HepG2 (cell line): ENCODE measurements around the gene SFXN1. TPM values are rescaled to one million over a fixed set of nuclear protein-coding genes. Genes with fewer than 3 reads are reported as not detected.

Source experiments
- ATAC-seq: fragments of 200-7000 bp; cut with Tn5 transposase; 3 replicates; pipeline ENCODE4 v1.9.1; 2020; ENCODE audit warnings: mild to moderate bottlenecking, moderate library complexity
- BruUV-seq: library from RNA; stranded (reverse); fragments of 400-500 nt; replicated peaks from 2 replicates; lab custom pipeline; 2021; lab: Mats Ljungman, UMichigan
- CTCF ChIA-PET: fragments of 300-600 bp; formaldehyde crosslinking; extraction: SDS; loops from one replicate; lab custom pipeline; 2021; ENCODE audit warnings: low total read pairs, inconsistent platforms, low intra/inter-chr PET ratio; lab: Yijun Ruan, JAX
- POLR2A ChIA-PET: fragments of 350-600 bp; sonication (Branson Sonifier 250); formaldehyde crosslinking; loops from one replicate; lab custom pipeline; 2020; ENCODE audit warnings: antibody characterized with exemption, inconsistent platforms; lab: Yijun Ruan, JAX
- DNase-seq: peaks from one replicate; pipeline ENCODE4 v3.0.0-alpha.2; 2015; ENCODE audit warnings: low spot score
- FAIRE-seq: peaks from 3 replicates; lab custom pipeline; 2011; peaks lifted over from hg19 to GRCh38; lab: Jason Lieb, UNC
- H2AFZ ChIP-seq: one replicate; pipeline ENCODE4 v1.6.1; 2011; ENCODE audit warnings: low read length, inconsistent platforms
- H3K27ac ChIP-seq: fragments of 300-600 bp; 3 replicates; pipeline ENCODE4 v1.8.0; 2011; ENCODE audit warnings: mixed run types, mild to moderate bottlenecking, mixed read lengths, low read length, inconsistent platforms; ENCODE audit not compliant: insufficient read depth; ENCODE audit errors: extremely low read length
- H3K27me3 ChIP-seq, 2 experiments: fragments of 200-600 bp in 1 of 2; 2 replicates in 1 of 2; 3 replicates in 1 of 2; pipeline versions ENCODE4 v1.6.0 to v1.8.0; 2011; ENCODE audit warnings: low read length in 2 of 2, mild to moderate bottlenecking in 2 of 2, moderate library complexity in 2 of 2, inconsistent platforms in 1 of 2; ENCODE audit not compliant: insufficient read depth in 2 of 2, control insufficient read depth in 1 of 2
- H3K36me3 ChIP-seq, 2 experiments: fragments of 200-600 bp in 1 of 2; replicated peaks in 1 of 2; 2 replicates in 1 of 2; 3 replicates in 1 of 2; pipeline versions ENCODE4 v1.5.1 to v1.8.0; 2011; ENCODE audit warnings: low read length in 2 of 2, inconsistent platforms in 1 of 2; ENCODE audit not compliant: insufficient read depth in 2 of 2, control insufficient read depth in 1 of 2
- H3K4me1 ChIP-seq: 2 replicates; pipeline ENCODE4 v1.5.1; 2012; ENCODE audit warnings: low read length, inconsistent platforms; ENCODE audit not compliant: insufficient read depth
- H3K4me2 ChIP-seq: 2 replicates; pipeline ENCODE4 v1.6.0; 2011; ENCODE audit warnings: low read depth, low read length, inconsistent platforms
- H3K4me3 ChIP-seq, 3 experiments: fragments of 200-600 bp in 1 of 3; sonication (generic), shearing (Covaris generic) in 1 of 3; replicated peaks in 1 of 3; 2 replicates each; pipeline ENCODE4 v1.5.1; 2011 to 2016; ENCODE audit warnings: low read length in 3 of 3, inconsistent platforms in 2 of 3, low read depth in 2 of 3, mild to moderate bottlenecking in 2 of 3, control low read depth in 1 of 3, mixed read lengths in 1 of 3; ENCODE audit not compliant: insufficient read depth in 1 of 3
- H3K79me2 ChIP-seq: one replicate; pipeline ENCODE4 v1.6.1; 2011; ENCODE audit warnings: low read length, inconsistent platforms; ENCODE audit not compliant: insufficient read depth
- H3K9ac ChIP-seq: 2 replicates; pipeline ENCODE4 v1.6.0; 2011; ENCODE audit warnings: mild to moderate bottlenecking, low read depth, low read length, inconsistent platforms; ENCODE audit not compliant: insufficient read depth
- H3K9me3 ChIP-seq: 2 replicates; pipeline ENCODE4 v1.5.1; 2012; ENCODE audit warnings: mild to moderate bottlenecking, low read length
- H4K20me1 ChIP-seq: 2 replicates; pipeline ENCODE4 v1.6.0; 2011; ENCODE audit warnings: inconsistent platforms, mild to moderate bottlenecking, low read length, moderate library complexity; ENCODE audit not compliant: insufficient read depth
- ARID3A ChIP-seq: IDR thresholded peaks from 2 replicates; pipeline ENCODE4 v1.6.1; 2012; ENCODE audit warnings: low read depth, low read length, improper control_type of control experiment
- BRCA1 ChIP-seq: sonication (generic); formaldehyde crosslinking; IDR thresholded peaks from 2 replicates; pipeline ENCODE4 v1.4.0; 2020; ENCODE audit warnings: missing genetic modification reagents
- KLF9 ChIP-seq: IDR thresholded peaks from 2 replicates; pipeline ENCODE4 v1.6.1; 2016; ENCODE audit warnings: low read depth
- MZF1 ChIP-seq: sonication (generic); formaldehyde crosslinking; IDR thresholded peaks from 2 replicates; pipeline ENCODE4 v1.8.1; 2023; ENCODE audit warnings: mild to moderate bottlenecking, missing genetic modification reagents, borderline replicate concordance
- NKX3-1 ChIP-seq: sonication (generic); formaldehyde crosslinking; IDR thresholded peaks from 2 replicates; pipeline ENCODE4 v1.5.0; 2020; ENCODE audit warnings: missing genetic modification reagents
- NR2F2 ChIP-seq: IDR thresholded peaks from 2 replicates; pipeline ENCODE4 v1.6.1; 2012; ENCODE audit warnings: low read depth, inconsistent platforms, borderline replicate concordance
- ZEB1 ChIP-seq: IDR thresholded peaks from 2 replicates; pipeline ENCODE4 v1.6.1; 2012; ENCODE audit warnings: mild to moderate bottlenecking, low read depth, inconsistent platforms; ENCODE audit not compliant: insufficient replicate concordance
- ZFP36L2 ChIP-seq: sonication (generic); formaldehyde crosslinking; IDR thresholded peaks from 2 replicates; pipeline ENCODE4 v1.4.0; 2020; ENCODE audit warnings: missing genetic modification reagents
- ZNF33A ChIP-seq: sonication (generic); formaldehyde crosslinking; IDR thresholded peaks from 2 replicates; pipeline ENCODE4 v1.5.1; 2020; ENCODE audit warnings: missing genetic modification reagents, mild to moderate bottlenecking, moderate library complexity, borderline replicate concordance
- ZNF33B ChIP-seq: sonication (generic); formaldehyde crosslinking; IDR thresholded peaks from 2 replicates; pipeline ENCODE4 v1.5.1; 2020; ENCODE audit warnings: mild to moderate bottlenecking, missing genetic modification reagents
- ZNF441 ChIP-seq: sonication (generic); formaldehyde crosslinking; IDR thresholded peaks from 2 replicates; pipeline ENCODE4 v1.7.0; 2021; ENCODE audit warnings: missing genetic modification reagents, borderline replicate concordance
- ZNF468 ChIP-seq: sonication (generic); formaldehyde crosslinking; IDR thresholded peaks from 2 replicates; pipeline ENCODE4 v1.8.0; 2022; ENCODE audit warnings: mild to moderate bottlenecking, moderate library complexity, missing genetic modification reagents
- ZNF558 ChIP-seq: sonication (generic); formaldehyde crosslinking; IDR thresholded peaks from 2 replicates; pipeline ENCODE4 v1.9.0; 2022; ENCODE audit warnings: mild to moderate bottlenecking, missing genetic modification reagents, borderline replicate concordance
- ZNF713 ChIP-seq: sonication (generic); formaldehyde crosslinking; IDR thresholded peaks from 2 replicates; pipeline ENCODE4 v1.4.0; 2020; ENCODE audit warnings: mild to moderate bottlenecking, missing genetic modification reagents
- WGBS: methylation state at CpG from one replicate; pipeline ENCODE4 v1.1.6; 2017; ENCODE audit warnings: low lambda C conversion rate; 5-methylcytosine and 5-hydroxymethylcytosine counted together
- in situ Hi-C: cut with HindIII; loops from 2 replicates; pipeline ENCODE4 v1.10.0; 2017; ENCODE audit warnings: low pct_unique_long_range_greater_than_20kb; ENCODE audit not compliant: extremely low pct_ligation_motif_present
- intact Hi-C: fragments of 100-400 bp; cut with micrococcal nuclease; formaldehyde crosslinking; loops from one replicate; pipeline ENCODE4 v1.10.0; 2022; ENCODE audit not compliant: unreplicated experiment
- polyA plus RNA-seq, 8 experiments: library from polyadenylated mRNA; depleted of rRNA in 3 of 8; stranded (reverse) in 7 of 8; unstranded in 1 of 8; fragments of >200 nt; fragmentation: Illumina TruSeq in 4 of 8; extraction: Trizol in 4 of 8; gene quantifications; 2 replicates each; pipeline versions ENCODE4 v1.2.1 to v1.2.3, GENCODE V29; 2011 to 2016; ENCODE audit warnings: low read depth in 4 of 8, missing spikeins in 1 of 8, mixed read lengths in 1 of 8; ENCODE audit not compliant: insufficient read depth in 1 of 8
- total RNA-seq, 5 experiments: library from RNA; depleted of rRNA; stranded (reverse); fragments of >200 nt; fragmentation: Illumina TruSeq; extraction: Trizol; gene quantifications; 2 replicates each; pipeline ENCODE4 v1.2.3, GENCODE V29; 2016; ENCODE audit warnings: low read depth in 1 of 5
- TF ChIP-seq, protein P1 (sequence below): sonication (generic); formaldehyde crosslinking; IDR thresholded peaks from 2 replicates; pipeline ENCODE4 v1.4.0; 2020; ENCODE audit warnings: missing genetic modification reagents, borderline replicate concordance
- TF ChIP-seq, protein P2 (sequence below): sonication (generic); formaldehyde crosslinking; IDR thresholded peaks from 2 replicates; pipeline ENCODE4 v1.4.0; 2020; ENCODE audit warnings: mild to moderate bottlenecking, missing genetic modification reagents, borderline replicate concordance

The SFXN1 gene
- total and polyA plus RNA-seq, 2 of the 13 experiments (the other 11 are each of a cell fraction or from before 2014, with no cell fraction given), result 122 to 135 TPM

DNA sequence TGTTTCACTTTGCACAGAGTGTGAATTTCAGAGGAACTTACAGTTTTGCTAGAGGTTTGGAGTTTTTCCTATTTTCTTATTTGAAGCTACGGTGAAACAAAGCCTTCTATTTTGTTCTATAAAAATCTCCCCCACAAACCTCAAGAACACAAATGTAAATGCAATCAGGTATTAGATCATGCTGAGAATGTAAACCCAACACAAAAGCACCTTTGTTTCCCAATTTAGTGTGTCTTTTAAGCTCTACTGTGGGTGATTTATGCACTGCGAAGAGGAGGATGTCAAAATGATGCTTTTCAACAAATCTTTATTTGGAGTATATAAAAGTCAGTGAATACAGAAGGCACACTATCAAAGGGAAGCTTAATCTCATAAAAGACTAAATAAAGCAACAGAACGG, 30.1 kb upstream of the SFXN1 start (continued):
- TF ChIP-seq, protein P1, sequence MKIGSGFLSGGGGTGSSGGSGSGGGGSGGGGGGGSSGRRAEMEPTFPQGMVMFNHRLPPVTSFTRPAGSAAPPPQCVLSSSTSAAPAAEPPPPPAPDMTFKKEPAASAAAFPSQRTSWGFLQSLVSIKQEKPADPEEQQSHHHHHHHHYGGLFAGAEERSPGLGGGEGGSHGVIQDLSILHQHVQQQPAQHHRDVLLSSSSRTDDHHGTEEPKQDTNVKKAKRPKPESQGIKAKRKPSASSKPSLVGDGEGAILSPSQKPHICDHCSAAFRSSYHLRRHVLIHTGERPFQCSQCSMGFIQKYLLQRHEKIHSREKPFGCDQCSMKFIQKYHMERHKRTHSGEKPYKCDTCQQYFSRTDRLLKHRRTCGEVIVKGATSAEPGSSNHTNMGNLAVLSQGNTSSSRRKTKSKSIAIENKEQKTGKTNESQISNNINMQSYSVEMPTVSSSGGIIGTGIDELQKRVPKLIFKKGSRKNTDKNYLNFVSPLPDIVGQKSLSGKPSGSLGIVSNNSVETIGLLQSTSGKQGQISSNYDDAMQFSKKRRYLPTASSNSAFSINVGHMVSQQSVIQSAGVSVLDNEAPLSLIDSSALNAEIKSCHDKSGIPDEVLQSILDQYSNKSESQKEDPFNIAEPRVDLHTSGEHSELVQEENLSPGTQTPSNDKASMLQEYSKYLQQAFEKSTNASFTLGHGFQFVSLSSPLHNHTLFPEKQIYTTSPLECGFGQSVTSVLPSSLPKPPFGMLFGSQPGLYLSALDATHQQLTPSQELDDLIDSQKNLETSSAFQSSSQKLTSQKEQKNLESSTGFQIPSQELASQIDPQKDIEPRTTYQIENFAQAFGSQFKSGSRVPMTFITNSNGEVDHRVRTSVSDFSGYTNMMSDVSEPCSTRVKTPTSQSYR (CRISPR knock-in tag), result no peak
- TF ChIP-seq MZF1, result no peak
- TF ChIP-seq KLF9 (CRISPR knock-in tag), result no peak
- TF ChIP-seq ZNF441 (CRISPR knock-in tag), result no peak
- no peak for TF ChIP-seq ZNF33A
- no peak for TF ChIP-seq BRCA1

GRCh38 chr5:175452166-175452565, 26.2 kb upstream of the SFXN1 start:
- in situ Hi-C loops, result no loop called here
- TF ChIP-seq ZNF33B (CRISPR knock-in tag), result no peak
- no peak for TF ChIP-seq ARID3A
- TF ChIP-seq ZEB1, result no peak
- no peak for TF ChIP-seq ZNF558 (CRISPR knock-in tag)
- TF ChIP-seq ZNF713 (CRISPR knock-in tag), result no peak
- TF ChIP-seq, protein P2, sequence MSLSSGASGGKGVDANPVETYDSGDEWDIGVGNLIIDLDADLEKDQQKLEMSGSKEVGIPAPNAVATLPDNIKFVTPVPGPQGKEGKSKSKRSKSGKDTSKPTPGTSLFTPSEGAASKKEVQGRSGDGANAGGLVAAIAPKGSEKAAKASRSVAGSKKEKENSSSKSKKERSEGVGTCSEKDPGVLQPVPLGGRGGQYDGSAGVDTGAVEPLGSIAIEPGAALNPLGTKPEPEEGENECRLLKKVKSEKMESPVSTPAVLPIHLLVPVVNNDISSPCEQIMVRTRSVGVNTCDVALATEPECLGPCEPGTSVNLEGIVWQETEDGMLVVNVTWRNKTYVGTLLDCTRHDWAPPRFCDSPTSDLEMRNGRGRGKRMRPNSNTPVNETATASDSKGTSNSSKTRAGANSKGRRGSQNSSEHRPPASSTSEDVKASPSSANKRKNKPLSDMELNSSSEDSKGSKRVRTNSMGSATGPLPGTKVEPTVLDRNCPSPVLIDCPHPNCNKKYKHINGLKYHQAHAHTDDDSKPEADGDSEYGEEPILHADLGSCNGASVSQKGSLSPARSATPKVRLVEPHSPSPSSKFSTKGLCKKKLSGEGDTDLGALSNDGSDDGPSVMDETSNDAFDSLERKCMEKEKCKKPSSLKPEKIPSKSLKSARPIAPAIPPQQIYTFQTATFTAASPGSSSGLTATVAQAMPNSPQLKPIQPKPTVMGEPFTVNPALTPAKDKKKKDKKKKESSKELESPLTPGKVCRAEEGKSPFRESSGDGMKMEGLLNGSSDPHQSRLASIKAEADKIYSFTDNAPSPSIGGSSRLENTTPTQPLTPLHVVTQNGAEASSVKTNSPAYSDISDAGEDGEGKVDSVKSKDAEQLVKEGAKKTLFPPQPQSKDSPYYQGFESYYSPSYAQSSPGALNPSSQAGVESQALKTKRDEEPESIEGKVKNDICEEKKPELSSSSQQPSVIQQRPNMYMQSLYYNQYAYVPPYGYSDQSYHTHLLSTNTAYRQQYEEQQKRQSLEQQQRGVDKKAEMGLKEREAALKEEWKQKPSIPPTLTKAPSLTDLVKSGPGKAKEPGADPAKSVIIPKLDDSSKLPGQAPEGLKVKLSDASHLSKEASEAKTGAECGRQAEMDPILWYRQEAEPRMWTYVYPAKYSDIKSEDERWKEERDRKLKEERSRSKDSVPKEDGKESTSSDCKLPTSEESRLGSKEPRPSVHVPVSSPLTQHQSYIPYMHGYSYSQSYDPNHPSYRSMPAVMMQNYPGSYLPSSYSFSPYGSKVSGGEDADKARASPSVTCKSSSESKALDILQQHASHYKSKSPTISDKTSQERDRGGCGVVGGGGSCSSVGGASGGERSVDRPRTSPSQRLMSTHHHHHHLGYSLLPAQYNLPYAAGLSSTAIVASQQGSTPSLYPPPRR, result no peak
- TF ChIP-seq ZFP36L2 (CRISPR knock-in tag), result no peak
- no peak for TF ChIP-seq ZNF468 (CRISPR knock-in tag)
- no peak for TF ChIP-seq NR2F2
- no peak for TF ChIP-seq NKX3-1 (CRISPR knock-in tag)

More at GRCh38 chr5:175452166-175452565, 26.2 kb upstream of the SFXN1 start:
- POLR2A ChIA-PET, result no interaction called here
- no peak overlapping the region for H3K9ac ChIP-seq
- CTCF ChIA-PET, result no interaction called here
- H3K27me3 ChIP-seq, result peaks cover 0 to 10% of the 10 kb centered on the region in 2 experiments; a peak in 1 of 5 replicates
- DNase-seq, result no peak
- no TSS peak for BruUV-seq
- H3K4me2 ChIP-seq, result no peak overlapping the region
- H3K79me2 ChIP-seq, result no peaks in the 10 kb centered on the region
- 14% methylated on average over 2 of the region's 2 CpGs for WGBS
- FAIRE-seq, result no peak
- H4K20me1 ChIP-seq, result no peaks in the 10 kb centered on the region
- no peak overlapping the region for H3K27ac ChIP-seq
- H3K4me3 ChIP-seq, result no peak overlapping the region
- no peaks in the 10 kb centered on the region for H3K4me1 ChIP-seq
- H3K9me3 ChIP-seq, result no peaks in the 10 kb centered on the region
- intact Hi-C loops, result no loop called here
- no peak for ATAC-seq
- no peak overlapping the region for H2AFZ ChIP-seq
- no peaks in the 10 kb centered on the region for H3K36me3 ChIP-seq
